ENCODE measurements around the gene ID4.
"Not testable (repeated sequence)": the region's sequence is repeated elsewhere in the genome, so short reads cannot be mapped to it uniquely, and the experiment has no call there.

Gene ID4

GRCh38 chr6:19852927-19853326 is 15.8 kb downstream of the ID4 start:
- DNase-seq (ENCODE audit: low spot score): no peak
- ATAC-seq (ENCODE audit: low read depth): no peak
- H3K4me1 ChIP-seq (ENCODE audit: insufficient read depth, poor library complexity, severe bottlenecking): no peaks in the 10 kb centered on the region

GRCh38 chr6:19854421-19855015 is 17.3 kb downstream of the ID4 start:
- not testable (repeated sequence) for H3K36me3 ChIP-seq (ENCODE audit: low read depth); ATAC-seq (ENCODE audit: low read depth); H3K27me3 ChIP-seq (ENCODE audit: insufficient read depth, poor library complexity, severe bottlenecking)

More at GRCh38 chr6:19852927-19853326, 15.8 kb downstream of the ID4 start:
- Histone ChIP-seq H3K4me3 (ENCODE audit: severe bottlenecking) (no peak overlapping the region), H3K27ac (ENCODE audit: poor library complexity, severe bottlenecking) (no peak overlapping the region), H3K9me3 (ENCODE audit: severe bottlenecking) (no peaks in the 10 kb centered on the region), H3K27me3 (ENCODE audit: insufficient read depth, poor library complexity, severe bottlenecking) (no peaks in the 10 kb centered on the region), H3K36me3 (ENCODE audit: low read depth) (no peaks in the 10 kb centered on the region)
- no peak for TF ChIP-seq CTCF (IDR thresholded peaks at IDR 0.05; ENCODE audit: poor library complexity, severe bottlenecking)

GRCh38 chr6:19855536-19855935 is 18.4 kb downstream of the ID4 start:
- no peak for DNase-seq (ENCODE audit: low spot score)
- H3K27me3 ChIP-seq (ENCODE audit: insufficient read depth, poor library complexity, severe bottlenecking): no peaks in the 10 kb centered on the region
- ATAC-seq (ENCODE audit: low read depth): no peak
- no peaks in the 10 kb centered on the region for H3K36me3 ChIP-seq (ENCODE audit: low read depth)
- no peaks in the 10 kb centered on the region for H3K4me1 ChIP-seq (ENCODE audit: insufficient read depth, poor library complexity, severe bottlenecking)
- no peak overlapping the region for H3K27ac ChIP-seq (ENCODE audit: poor library complexity, severe bottlenecking)
- H3K4me3 ChIP-seq (ENCODE audit: severe bottlenecking): no peak overlapping the region
- TF ChIP-seq CTCF (IDR thresholded peaks at IDR 0.05; ENCODE audit: poor library complexity, severe bottlenecking): no peak
- H3K9me3 ChIP-seq (ENCODE audit: severe bottlenecking): no peaks in the 10 kb centered on the region

More at GRCh38 chr6:19854421-19855015, 17.3 kb downstream of the ID4 start:
- DNase-seq (ENCODE audit: low spot score); H3K4me3 ChIP-seq (ENCODE audit: severe bottlenecking); H3K9me3 ChIP-seq (ENCODE audit: severe bottlenecking); H3K4me1 ChIP-seq (ENCODE audit: insufficient read depth, poor library complexity, severe bottlenecking); H3K27ac ChIP-seq (ENCODE audit: poor library complexity, severe bottlenecking): not testable (repeated sequence)

- DNase-seq (ENCODE audit: low spot score) (no peak), ATAC-seq (ENCODE audit: low read depth) (no peak)
- no peaks in the 10 kb centered on the region for H3K4me1 ChIP-seq (ENCODE audit: insufficient read depth, poor library complexity, severe bottlenecking)
- H3K36me3 ChIP-seq (ENCODE audit: low read depth): no peaks in the 10 kb centered on the region
- TF ChIP-seq CTCF (IDR thresholded peaks at IDR 0.05; ENCODE audit: poor library complexity, severe bottlenecking): no peak
- H3K4me3 ChIP-seq (ENCODE audit: severe bottlenecking): no peak overlapping the region
- no peaks in the 10 kb centered on the region for H3K27me3 ChIP-seq (ENCODE audit: insufficient read depth, poor library complexity, severe bottlenecking)
- no peak overlapping the region for H3K27ac ChIP-seq (ENCODE audit: poor library complexity, severe bottlenecking)
- H3K9me3 ChIP-seq (ENCODE audit: severe bottlenecking): no peaks in the 10 kb centered on the region
Measured at GRCh38 chr6:19857139-19857538, 20.0 kb downstream of the ID4 start.

- Histone ChIP-seq H3K9me3 (ENCODE audit: severe bottlenecking) (no peaks in the 10 kb centered on the region), H3K4me1 (ENCODE audit: insufficient read depth, poor library complexity, severe bottlenecking) (no peaks in the 10 kb centered on the region), H3K27ac (ENCODE audit: poor library complexity, severe bottlenecking) (no peak overlapping the region), H3K27me3 (ENCODE audit: insufficient read depth, poor library complexity, severe bottlenecking) (no peaks in the 10 kb centered on the region), H3K36me3 (ENCODE audit: low read depth) (no peaks in the 10 kb centered on the region), H3K4me3 (ENCODE audit: severe bottlenecking) (no peak overlapping the region)
- no peak for TF ChIP-seq CTCF (IDR thresholded peaks at IDR 0.05; ENCODE audit: poor library complexity, severe bottlenecking)
- DNase-seq (ENCODE audit: low spot score): no peak
- no peak for ATAC-seq (ENCODE audit: low read depth)
Measured at GRCh38 chr6:19857703-19858102, 20.5 kb downstream of the ID4 start.

Data from RWPE2 (cell line).